Measurements from ENCODE around the gene MSRB1. TPM values are rescaled to one million over a fixed set of nuclear protein-coding genes. Genes with fewer than 3 reads are reported as not detected.
A peak's percentile ranks its signal among the peaks of the same experiment; 100 is the strongest.

Gene MSRB1
- total and polyA plus RNA-seq, 8 donors, result 6.2 to 68.5 (median 31.2) TPM; not detected in 1

GRCh38 chr16:1906055-1906845 lies 36.7 kb downstream of the MSRB1 start:
- no peak for DNase-seq
- Histone ChIP-seq H3K36me3 (no peaks in the 10 kb centered on the region), H3K27me3 (peaks cover 0 to 79% (median 12%) of the 10 kb centered on the region in 3 donors), H3K9me3 (no peaks in the 10 kb centered on the region), H3K27ac (no peak overlapping the region), H3K4me3 (no peak overlapping the region), H3K4me1 (peaks cover 0 to 4% (median 0%) of the 10 kb centered on the region in 4 donors)
- intact Hi-C loops (cut with DNase I; ENCODE audit: low total_unique reads), result no loop called here
- TF ChIP-seq POLR2A (IDR thresholded peaks at IDR 0.05) (no peak), CTCF (IDR thresholded peaks at IDR 0.05) (no peak), POLR2AphosphoS5 (IDR thresholded peaks at IDR 0.05) (no peak), EP300 (IDR thresholded peaks at IDR 0.05) (no peak)
- 39 to 54% (median 43%) methylated on average over 19 to 31 of the region's 31 CpGs for WGBS, 5 donors

- intact Hi-C loops (cut with DNase I; ENCODE audit: low total_unique reads), result no loop called here
- Histone ChIP-seq H3K4me1 (peaks cover 4 to 12% (median 10%) of the 10 kb centered on the region in 4 donors), H3K27me3 (peaks cover 0 to 81% (median 12%) of the 10 kb centered on the region in 3 donors), H3K4me3 (no peak overlapping the region), H3K9me3 (no peaks in the 10 kb centered on the region), H3K36me3 (no peaks in the 10 kb centered on the region), H3K27ac (no peak overlapping the region)
- TF ChIP-seq CTCF (IDR thresholded peaks at IDR 0.05) (no peak), POLR2A (IDR thresholded peaks at IDR 0.05) (no peak), POLR2AphosphoS5 (IDR thresholded peaks at IDR 0.05) (no peak), EP300 (IDR thresholded peaks at IDR 0.05) (no peak)
- 57 to 72% (median 66%) methylated on average over 17 to 22 of the region's 22 CpGs for WGBS, 5 donors
- DNase-seq, result peak in 1 of 2 donors; percentile 53
Observed at GRCh38 chr16:1903845-1904840, 38.9 kb downstream of the MSRB1 start.

GRCh38 chr16:1903220-1903574 lies 39.8 kb downstream of the MSRB1 start:
- H3K9me3 ChIP-seq, result no peaks in the 10 kb centered on the region
- WGBS, 5 donors, result 67 to 74% (median 69%) methylated on average over 7 to 13 of the region's 13 CpGs
- H3K27ac ChIP-seq, result no peak overlapping the region
- no peak for DNase-seq
- intact Hi-C loops (cut with DNase I; ENCODE audit: low total_unique reads), result no loop called here
- no peak overlapping the region for H3K4me3 ChIP-seq
- TF ChIP-seq EP300 (IDR thresholded peaks at IDR 0.05), result no peak
- TF ChIP-seq POLR2AphosphoS5 (IDR thresholded peaks at IDR 0.05), result no peak
- TF ChIP-seq CTCF (IDR thresholded peaks at IDR 0.05), result no peak
- no peak for TF ChIP-seq POLR2A (IDR thresholded peaks at IDR 0.05)
- peaks cover 4 to 12% (median 10%) of the 10 kb centered on the region in 4 donors for H3K4me1 ChIP-seq
- H3K36me3 ChIP-seq, result no peaks in the 10 kb centered on the region
- H3K27me3 ChIP-seq, result peaks cover 0 to 81% (median 12%) of the 10 kb centered on the region in 3 donors

GRCh38 chr16:1902547-1903219 lies 40.3 kb downstream of the MSRB1 start:
- no peak for DNase-seq
- Histone ChIP-seq H3K4me1 (peaks cover 4 to 12% (median 10%) of the 10 kb centered on the region in 4 donors), H3K4me3 (no peak overlapping the region), H3K27ac (no peak overlapping the region), H3K36me3 (no peaks in the 10 kb centered on the region), H3K9me3 (no peaks in the 10 kb centered on the region), H3K27me3 (peaks cover 0 to 79% (median 8%) of the 10 kb centered on the region in 3 donors)
- TF ChIP-seq CTCF (IDR thresholded peaks at IDR 0.05) (no peak), POLR2A (IDR thresholded peaks at IDR 0.05) (no peak)
- 80 to 87% (median 86%) methylated on average over 13 to 20 of the region's 20 CpGs for WGBS, 5 donors
- intact Hi-C loops (cut with DNase I; ENCODE audit: low total_unique reads), result no loop called here

All from stomach (tissue), 9 donors.